Fibroblast of skin of scalp (primary cell): ENCODE results near the gene ERBB3.

ENCODE experiments used
- DNase-seq: peaks from one replicate; pipeline ENCODE4 v3.0.0-alpha.2; 2013

The ERBB3 gene

GRCh38 chr12:56080556-56081138, 682 bp downstream of the ERBB3 start:
- no peak for DNase-seq

GRCh38 chr12:56081393-56082347, 1.7 kb downstream of the ERBB3 start:
- DNase-seq, result no peak

- no peak for DNase-seq
Measured at GRCh38 chr12:56082382-56082781, 2.4 kb downstream of the ERBB3 start.

- no peak for DNase-seq
Measured at GRCh38 chr12:56082967-56083366, 3.0 kb downstream of the ERBB3 start.

GRCh38 chr12:56084958-56085543, 5.1 kb downstream of the ERBB3 start:
- DNase-seq, result no peak

- DNase-seq, result no peak
Measured at GRCh38 chr12:56086096-56086495, 6.1 kb downstream of the ERBB3 start.

GRCh38 chr12:56086608-56087007, 6.6 kb downstream of the ERBB3 start:
- DNase-seq, result no peak

GRCh38 chr12:56087220-56087619, 7.3 kb downstream of the ERBB3 start:
- DNase-seq, result no peak

GRCh38 chr12:56097738-56098137, 17.8 kb downstream of the ERBB3 start:
- no peak for DNase-seq

GRCh38 chr12:56098592-56098991, 18.6 kb downstream of the ERBB3 start:
- DNase-seq, result no peak

- no peak for DNase-seq
Measured at GRCh38 chr12:56099787-56100186, 19.8 kb downstream of the ERBB3 start.

GRCh38 chr12:56101045-56101444, 21.1 kb downstream of the ERBB3 start:
- DNase-seq, result no peak

- no peak for DNase-seq
Measured at GRCh38 chr12:56102683-56103065, 22.7 kb downstream of the ERBB3 start.

GRCh38 chr12:56103066-56103711, 23.2 kb downstream of the ERBB3 start:
- no peak for DNase-seq

- no peak for DNase-seq
Measured at GRCh38 chr12:56103823-56104108, 23.8 kb downstream of the ERBB3 start.

- peak; percentile 99 for DNase-seq
Measured at GRCh38 chr12:56104109-56104814, 24.3 kb downstream of the ERBB3 start, which contains the start of gene PA2G4. PA2G4 (plus strand) TSS chr12:56104559; CDS start chr12:56104738, 179 bp downstream.

GRCh38 chr12:56104815-56105608, 25.0 kb downstream of the ERBB3 start:
- DNase-seq, result no peak

GRCh38 chr12:56105609-56105902, 25.6 kb downstream of the ERBB3 start:
- DNase-seq, result no peak

- DNase-seq, result no peak
Measured at GRCh38 chr12:56107242-56107641, 27.3 kb downstream of the ERBB3 start.

- no peak for DNase-seq
Measured at GRCh38 chr12:56110571-56110970, 30.6 kb downstream of the ERBB3 start.

GRCh38 chr12:56114084-56114483, 34.1 kb downstream of the ERBB3 start:
- DNase-seq, result no peak

- no peak for DNase-seq
Measured at GRCh38 chr12:56115329-56115728, 35.4 kb downstream of the ERBB3 start.
